ENCODE measurements around the gene RNF130.

DNA sequence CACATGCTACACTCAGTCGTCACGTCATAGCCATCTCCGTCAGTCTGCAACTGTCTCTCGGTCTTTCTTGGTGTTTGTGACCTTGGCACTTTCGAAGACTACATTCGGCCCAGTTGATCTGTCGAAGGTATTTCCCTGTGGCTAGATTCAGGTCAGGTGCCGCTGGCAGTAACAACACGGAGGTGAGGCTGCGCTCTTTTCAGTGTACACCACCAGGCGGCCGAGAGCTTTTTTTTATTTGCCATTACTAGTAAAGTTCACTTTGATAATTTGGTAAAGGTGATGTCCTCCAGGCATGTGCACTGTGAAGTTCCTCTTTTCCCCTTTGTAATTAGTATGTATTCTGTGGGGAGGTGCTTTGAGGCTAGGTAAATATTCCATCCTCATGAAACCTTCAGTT, 49.7 kb downstream of the RNF130 start:
- TF ChIP-seq HCFC1 (IDR thresholded peaks at IDR 0.05; ENCODE audit: low read depth, low read length) = no peak
- TF ChIP-seq, protein P1, sequence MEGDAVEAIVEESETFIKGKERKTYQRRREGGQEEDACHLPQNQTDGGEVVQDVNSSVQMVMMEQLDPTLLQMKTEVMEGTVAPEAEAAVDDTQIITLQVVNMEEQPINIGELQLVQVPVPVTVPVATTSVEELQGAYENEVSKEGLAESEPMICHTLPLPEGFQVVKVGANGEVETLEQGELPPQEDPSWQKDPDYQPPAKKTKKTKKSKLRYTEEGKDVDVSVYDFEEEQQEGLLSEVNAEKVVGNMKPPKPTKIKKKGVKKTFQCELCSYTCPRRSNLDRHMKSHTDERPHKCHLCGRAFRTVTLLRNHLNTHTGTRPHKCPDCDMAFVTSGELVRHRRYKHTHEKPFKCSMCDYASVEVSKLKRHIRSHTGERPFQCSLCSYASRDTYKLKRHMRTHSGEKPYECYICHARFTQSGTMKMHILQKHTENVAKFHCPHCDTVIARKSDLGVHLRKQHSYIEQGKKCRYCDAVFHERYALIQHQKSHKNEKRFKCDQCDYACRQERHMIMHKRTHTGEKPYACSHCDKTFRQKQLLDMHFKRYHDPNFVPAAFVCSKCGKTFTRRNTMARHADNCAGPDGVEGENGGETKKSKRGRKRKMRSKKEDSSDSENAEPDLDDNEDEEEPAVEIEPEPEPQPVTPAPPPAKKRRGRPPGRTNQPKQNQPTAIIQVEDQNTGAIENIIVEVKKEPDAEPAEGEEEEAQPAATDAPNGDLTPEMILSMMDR (IDR thresholded peaks at IDR 0.05 in 2 of 3, conservative IDR thresholded peaks at IDR 0.05 in 1 of 3; ENCODE audit: insufficient read depth in 2 of 3, low read depth in 1 of 3, low read length in 3 of 3) = no peak
